NCI-H460 (cell line): Measurements from ENCODE around the gene FRMD4A. TPM values are rescaled to one million over a fixed set of nuclear protein-coding genes. Genes with fewer than 3 reads are reported as not detected.
"Not testable (repeated sequence)": the region's sequence is repeated elsewhere in the genome, so short reads cannot be mapped to it uniquely, and the experiment has no call there.

Experiments
- DNase-seq: peaks from one replicate; pipeline ENCODE4 v3.0.0-alpha.2; 2016; ENCODE audit warnings: low read depth; ENCODE audit errors: extremely low read depth
- total RNA-seq: library from RNA; depleted of rRNA; stranded (reverse); fragments of >200 nt; shearing (Covaris generic); gene quantifications from 2 replicates; pipeline ENCODE4 v1.2.3, GENCODE V29; 2014

FRMD4A gene
- total RNA-seq, 1 experiment from 2014 or later = 4.2 TPM

DNA sequence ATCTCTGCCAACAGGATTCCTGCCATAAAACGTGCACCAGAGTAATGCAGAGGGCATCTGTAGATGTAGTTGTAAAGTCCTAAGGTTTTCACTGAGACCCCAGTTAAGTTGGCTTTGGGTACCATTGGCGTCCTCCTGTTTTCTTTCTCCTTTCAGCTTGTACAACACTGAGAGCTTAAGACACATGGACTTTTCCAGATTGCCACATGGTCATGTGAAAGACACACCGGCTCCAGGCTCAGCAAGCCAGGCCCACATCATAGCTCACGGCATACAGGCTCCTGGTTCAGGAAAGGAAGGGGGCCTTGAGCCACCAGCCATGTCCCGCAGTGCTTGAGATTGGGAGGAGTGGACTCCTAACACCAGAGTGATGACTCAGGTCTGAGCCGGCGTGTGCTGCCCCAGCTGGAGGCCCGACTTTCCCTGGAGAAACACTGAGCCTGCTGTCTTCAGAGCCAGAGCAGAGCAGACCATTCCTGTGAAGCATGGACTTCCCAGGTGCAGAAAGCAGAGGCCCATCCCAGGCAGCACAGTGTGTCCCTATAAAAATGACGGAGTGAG, 491.2 kb downstream of the FRMD4A start:
- DNase-seq = no peak

- DNase-seq = no peak
These were observed 491.7 kb downstream of the FRMD4A start for GRCh38 chr10:13839030-13839429.

DNA sequence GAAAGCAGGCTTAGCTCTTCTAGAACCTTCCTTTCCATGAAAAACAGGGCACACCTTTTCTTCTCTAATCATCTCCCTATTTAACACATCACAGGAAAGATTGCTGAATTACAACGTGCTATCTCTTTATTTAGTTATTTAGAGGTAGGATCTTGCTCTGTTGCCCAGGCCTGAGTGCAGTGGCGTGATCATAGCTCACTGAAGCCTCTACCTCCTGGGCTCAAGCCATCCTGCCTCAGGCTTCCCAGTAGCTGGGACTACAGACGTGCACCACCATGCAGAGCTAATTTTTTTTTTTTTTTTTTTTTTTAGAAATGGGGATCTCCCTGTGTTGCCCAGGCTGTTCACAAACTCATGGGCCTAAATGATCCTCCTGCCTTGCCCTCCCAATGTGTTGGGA, 492.8 kb downstream of the FRMD4A start:
- DNase-seq = no peak

DNA sequence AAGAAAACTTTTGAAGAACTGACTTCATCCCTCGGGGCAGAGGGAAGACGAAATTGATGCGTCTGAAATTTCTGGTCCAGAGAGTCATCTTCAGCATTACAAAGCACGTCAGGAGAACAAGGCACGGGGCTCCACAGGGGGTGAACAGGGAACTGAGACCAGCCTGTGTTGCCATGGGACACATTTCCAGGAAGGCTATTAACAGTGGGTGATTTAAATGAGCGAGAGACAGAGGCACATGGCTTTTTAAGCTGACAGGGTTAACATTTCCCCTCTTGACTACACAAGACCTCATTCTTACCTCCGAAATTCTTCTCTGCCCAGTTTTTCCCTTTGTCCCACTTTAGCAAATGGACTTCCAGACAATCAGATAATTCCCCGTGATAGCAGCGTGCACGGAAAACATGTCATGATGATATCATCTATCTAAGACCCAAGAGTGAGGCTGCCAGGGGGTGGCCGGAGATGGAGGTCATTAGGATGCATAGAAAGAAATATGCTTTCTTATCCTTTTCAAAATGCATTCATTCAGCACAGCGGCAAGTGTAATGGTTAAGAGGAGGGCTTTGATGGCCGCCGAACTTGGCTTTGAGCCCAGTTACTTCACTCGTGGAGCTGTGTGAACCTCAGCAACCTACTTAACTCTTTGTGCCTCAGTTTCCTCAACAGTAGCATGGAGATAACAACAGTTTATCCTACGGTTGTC, 496.0 kb downstream of the FRMD4A start:
- DNase-seq = no peak

DNA sequence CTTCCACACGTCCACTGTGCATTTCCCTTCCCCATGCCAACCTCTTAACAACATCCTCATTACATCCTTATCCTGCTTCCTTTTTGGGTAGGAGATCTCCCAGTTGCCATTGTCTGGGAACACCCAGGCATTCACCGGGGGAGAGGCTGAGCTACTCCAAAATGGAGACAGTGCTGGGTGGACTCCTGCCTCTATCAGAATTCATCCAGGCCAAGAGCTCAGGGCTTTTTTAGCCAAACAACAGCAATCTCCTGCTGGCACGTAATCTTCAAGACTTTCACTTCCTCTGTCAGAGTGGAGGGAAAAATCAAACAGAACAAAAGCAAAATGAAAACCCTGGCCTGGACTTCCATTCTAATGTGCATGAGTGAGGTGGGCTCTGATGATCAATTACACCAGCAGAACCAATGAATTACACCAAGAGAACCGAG, 499.0 kb downstream of the FRMD4A start:
- no peak for DNase-seq

DNA sequence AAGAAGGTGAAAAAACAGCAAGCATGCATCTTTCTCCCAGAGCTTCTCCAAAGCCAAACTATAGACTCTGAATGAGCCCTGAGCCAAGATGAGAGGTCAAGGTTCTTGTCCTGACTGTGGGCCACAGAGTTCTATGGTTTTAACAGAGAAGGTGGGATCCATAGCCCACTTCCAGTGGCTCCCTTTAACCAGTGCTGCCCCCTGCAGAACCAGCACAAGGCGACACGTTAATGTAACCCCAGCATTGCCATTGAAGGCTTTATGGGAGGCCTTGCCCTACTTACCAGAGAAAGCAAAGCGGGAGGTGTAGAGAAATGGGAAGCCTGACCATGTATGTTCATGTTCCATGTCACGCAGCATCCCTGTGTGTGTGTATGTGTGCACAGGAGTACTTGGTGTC, 500.3 kb downstream of the FRMD4A start:
- DNase-seq = no peak

DNA sequence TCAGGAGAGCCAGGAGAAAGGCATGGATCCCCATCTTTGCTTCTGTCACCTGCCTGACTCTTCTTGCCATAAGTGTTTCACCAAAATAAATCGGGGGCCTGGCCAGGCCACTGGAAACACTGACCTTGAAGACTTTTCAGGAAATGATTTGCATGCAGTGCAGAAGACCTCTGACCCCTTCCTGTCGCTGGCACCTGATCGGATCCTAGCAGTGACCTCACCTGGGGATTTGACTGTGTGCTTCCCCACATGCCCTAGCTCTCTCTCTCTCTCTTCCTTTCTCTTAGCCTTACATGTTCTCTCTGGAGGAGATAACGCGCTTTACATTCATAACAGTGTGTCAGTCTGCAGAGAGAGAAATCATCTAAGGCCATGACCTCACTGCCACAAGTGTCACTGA, 500.9 kb downstream of the FRMD4A start:
- DNase-seq = no peak

GRCh38 chr10:13828284-13828683, 502.4 kb downstream of the FRMD4A start:
- DNase-seq = not testable (repeated sequence)

DNA sequence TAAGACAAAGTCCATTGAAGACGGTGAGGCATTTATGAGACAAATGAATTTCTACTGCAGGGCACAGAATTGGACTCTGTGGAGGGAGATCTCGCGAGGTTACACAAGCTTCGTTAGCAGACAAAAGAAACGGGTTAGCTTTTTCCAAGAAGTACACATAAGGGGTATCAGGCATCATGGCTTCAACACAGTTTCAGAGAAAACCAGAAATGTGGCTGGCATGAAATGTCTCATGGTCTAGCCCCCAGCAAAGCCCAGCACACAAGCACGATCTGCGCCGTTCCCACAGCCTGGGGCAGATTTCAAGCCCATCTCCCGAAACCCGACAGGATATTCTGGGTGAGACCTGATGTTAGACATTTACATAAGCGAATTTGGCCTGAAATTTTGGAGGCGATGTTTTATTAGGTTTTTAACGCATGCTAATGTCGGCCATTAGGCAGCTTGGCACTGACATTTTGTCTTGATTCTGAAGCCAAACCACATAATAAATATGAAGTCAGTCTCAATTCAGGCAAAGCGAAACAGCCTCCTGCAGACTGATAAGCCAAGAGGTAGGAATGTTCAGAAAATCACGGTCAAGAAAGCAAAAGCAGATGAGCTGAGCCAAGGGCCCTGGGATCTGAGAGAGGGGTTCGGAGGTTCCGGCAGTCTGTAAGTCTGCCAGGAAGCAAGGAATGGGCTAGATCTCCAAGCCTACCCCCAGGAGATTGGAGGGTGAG, 503.5 kb downstream of the FRMD4A start:
- no peak for DNase-seq

- DNase-seq = no peak
These were observed 506.9 kb downstream of the FRMD4A start for GRCh38 chr10:13823709-13824405.

DNA sequence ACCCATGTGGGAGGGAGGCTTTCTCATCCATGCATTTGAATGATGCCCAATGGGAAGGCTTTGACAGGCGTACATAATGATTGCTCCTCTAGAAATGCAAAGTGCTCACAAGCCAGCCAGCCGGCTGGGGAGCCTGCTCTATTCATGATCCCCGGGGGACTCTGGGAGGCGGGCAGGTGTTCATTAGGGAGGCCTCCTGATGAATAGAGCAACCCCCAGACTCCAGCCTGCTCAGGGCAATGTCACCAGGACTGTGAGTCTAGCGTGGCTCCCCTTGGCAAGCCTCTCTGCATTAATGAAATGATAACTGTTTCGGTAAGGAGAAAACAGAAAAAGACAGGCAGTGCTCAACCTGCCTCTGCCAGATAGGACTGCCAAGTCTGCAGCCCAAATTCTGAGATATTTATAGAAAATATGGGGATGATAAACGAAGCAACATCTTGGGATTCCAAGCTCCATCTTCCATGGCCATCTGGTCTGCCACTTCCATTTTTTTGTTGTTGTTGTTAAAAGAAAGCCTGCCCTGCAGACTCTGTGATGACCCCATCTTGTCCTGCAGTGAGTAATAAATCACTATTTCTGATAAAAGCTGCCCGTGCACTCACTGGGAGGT, 507.5 kb downstream of the FRMD4A start:
- no peak for DNase-seq

DNA sequence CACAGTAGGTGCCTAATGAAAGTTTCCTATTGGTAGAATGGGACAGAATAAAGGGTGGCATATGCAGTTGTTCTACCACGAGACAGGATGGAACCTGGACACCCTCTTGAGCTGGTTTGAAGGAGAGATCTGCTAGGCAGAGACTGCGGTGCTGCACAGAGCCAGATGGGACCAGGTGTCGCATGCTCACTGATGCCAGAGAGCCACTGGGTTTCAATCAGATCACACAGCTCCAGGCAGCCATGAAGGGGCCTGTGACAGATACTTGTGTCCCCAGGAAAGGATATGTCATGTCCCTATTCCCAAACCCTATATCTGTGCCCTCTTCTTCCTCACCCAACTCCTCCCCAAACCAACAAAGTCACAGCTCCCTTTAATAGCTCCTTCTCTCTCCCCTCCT, 508.2 kb downstream of the FRMD4A start:
- DNase-seq = no peak

DNA sequence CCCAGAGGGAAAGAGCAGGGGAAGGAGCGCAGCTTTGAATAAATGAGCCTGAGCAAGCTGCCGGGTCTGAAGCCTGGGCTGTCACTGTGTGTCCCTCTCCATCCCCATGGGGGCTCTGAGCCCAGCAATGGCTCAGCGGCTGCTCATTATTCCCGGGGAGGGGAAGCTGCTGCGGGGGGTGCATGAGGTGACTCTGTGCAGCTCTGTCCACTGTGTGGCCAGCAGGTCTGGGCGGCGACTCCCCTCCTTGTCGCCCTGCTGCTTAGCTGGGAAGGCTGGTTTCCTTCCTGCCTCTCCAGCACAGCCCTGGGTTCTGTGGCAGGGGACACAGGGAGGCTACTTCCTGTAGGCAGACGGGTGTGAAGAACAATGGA, 509.8 kb downstream of the FRMD4A start:
- no peak for DNase-seq

DNA sequence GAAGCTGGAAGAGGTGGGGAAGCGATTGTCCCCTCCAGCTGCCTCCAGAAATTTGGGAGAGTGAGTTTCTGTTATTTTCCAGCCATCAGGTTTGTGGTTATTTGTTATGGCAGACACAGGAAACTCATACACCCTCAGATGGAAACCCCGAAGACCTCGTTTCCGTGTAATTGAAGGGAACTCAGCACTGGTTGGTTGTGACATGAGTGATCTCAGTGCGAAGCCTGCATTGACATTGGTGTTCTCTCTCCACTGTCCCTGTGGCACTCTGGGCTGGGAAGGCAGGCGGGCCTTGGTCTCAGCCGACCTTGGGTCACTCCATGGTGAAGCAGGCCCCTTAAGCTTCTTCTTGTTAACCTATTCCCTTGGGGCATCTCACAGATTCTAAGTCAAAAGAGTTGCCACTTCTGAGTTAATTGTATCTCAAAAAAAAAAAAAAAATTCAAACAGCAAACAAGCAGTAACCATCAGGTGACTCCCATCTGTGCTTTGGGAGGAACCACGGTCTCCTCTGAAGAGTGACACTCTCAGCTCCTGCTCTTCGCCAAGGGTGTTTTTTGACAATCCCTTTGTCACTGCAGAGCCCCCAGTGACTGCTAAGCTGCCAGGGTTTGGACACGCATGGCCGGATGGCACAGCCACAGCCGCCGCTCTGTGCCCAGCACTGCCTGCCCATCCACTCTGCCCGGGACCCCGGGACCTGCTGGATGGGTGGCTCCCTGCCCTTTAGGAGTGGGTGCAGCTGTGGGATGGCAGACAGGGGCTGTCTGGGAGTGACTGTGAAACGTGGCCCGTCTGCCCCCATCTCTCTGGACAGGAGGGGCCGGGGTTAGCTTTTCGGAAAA, 510.4 kb downstream of the FRMD4A start:
- no peak for DNase-seq

DNA sequence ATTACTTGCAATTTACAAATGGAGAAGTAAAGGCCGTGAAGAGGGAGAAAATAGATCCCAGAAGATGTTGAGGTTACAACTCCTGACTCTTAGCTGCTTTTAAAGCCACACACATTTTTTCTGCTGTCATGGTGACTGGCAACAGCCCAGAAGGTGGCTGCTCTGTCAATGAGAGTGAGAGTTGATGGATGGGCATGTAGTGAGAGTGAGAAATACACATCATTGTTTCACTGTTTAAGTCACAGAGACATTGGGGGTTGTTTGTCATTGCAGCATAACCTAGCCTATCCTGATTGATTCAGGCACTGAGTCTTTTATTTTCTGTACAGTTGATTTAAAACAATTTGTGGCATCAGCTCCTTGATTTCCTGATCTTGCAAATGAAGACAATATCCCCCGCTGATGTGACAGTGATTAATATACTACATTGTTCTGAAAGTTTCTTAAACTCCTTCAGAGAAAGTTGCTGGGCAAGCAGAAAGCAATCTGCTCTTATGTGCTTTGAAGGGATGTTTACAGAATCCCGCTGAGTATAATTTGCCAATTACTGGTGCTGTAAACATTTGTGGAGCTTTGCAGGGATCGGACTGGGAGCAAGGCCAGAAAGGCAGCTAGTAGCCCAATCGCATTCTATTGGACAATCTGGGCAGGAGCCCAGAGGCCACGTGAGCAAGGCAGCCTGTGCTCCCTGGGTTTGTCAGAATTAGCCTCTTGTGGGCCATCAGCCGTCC, 514.4 kb downstream of the FRMD4A start:
- DNase-seq = no peak

DNA sequence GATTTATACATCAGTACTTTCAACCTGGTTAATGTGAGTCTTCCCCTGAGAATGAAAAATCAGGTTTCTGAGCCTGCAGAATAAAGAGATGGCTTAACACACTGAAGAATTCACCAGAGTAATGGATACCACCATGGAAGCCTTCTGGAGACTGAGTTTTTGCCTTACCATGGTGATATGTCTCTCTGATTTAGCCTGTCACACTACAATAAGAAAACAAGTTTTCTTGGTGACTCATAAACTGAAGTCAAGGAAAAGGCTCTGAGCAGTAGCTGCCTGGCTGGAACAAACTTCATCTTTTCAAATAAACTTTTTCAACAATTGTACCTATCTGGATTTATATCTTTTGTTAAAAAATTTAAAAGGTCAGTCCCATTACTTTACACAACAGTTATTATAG, 515.0 kb downstream of the FRMD4A start:
- DNase-seq = no peak

DNA sequence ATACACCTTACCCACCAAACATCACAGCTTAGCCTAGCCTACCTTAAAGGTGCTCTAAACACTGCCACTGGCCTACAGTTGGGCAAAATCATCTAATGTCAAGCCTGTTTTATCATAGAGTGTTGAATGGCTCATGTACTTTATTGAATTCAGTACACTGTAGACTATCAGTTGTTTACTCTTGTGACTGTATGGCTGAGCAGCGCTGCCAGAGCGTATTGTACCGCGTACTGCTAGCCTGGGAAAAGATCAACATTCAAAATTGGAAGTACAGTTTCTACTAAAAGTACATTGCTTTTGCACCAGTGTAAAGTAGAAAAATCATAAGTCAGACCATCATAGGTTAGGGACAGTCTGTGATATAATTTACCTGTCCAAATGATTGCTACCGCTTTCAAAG, 517.2 kb downstream of the FRMD4A start:
- DNase-seq = no peak

DNA sequence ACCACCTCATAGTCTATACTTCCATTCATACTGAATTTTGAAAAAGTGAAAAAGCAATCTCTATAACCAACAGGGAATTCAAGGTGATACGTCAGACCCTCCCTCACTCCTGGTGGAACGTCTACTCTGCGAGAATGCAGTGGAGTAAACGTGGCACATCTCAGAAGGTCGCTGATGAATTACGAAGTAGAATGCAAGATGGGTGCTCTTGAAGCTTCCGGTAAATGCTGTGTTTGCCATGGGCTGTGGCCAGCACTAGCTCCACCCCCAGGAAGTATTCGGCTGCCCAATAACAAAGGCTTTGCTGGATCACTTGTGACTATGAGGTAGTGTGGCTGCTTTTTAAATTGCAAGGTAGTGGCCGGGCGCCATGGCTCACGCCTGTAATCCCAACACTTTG, 517.9 kb downstream of the FRMD4A start:
- no peak for DNase-seq

- no peak for DNase-seq
These were observed 520.2 kb downstream of the FRMD4A start for GRCh38 chr10:13810568-13810967.

DNA sequence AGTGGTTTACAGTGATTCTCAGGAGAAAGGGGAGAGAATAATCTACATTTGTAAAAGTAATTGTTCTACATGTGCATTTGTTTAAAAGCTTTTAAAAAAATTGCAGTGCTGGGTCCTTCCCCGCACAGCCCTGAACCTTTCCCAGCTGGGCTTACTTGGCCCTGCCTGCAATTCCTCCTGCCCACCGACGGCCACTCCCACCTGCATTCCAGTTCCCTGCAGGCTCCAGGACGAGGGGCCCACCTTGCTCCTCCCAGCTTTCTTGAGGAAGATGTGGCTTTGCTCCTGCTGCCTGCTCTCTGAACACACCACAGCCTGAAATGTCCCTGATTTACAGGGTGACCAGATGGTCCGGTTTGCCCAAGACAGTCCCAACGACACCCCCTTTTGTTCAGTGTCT, 521.3 kb downstream of the FRMD4A start:
- DNase-seq = no peak
